ENCODE measurements around the gene CEP85L.

DNA sequence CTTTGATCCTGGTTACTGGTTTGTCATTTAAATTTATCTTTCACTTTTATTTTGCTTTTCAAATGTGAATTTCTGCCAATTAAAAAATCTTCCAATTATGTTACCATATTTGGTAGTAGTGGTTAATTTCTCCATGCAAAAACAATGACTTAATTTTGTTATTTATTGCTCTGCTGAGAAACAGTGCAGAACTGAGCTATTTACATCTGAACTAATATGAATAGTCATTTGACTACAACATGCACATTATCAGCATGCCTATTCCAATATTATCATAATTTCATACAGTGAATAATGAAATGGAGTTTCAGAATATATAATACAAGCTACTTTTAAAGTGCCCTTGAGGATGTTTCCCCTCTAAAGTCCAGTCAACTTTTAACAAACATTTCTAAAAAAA lies 102.8 kb downstream of the CEP85L start:
- no peak for TF ChIP-seq PAX5 (IDR thresholded peaks at IDR 0.05; ENCODE audit: insufficient read depth, low read length, severe bottlenecking)
- TF ChIP-seq POLR2A (IDR thresholded peaks at IDR 0.05; ENCODE audit: low read depth, low read length): no peak
- TF ChIP-seq POLR2AphosphoS5 (IDR thresholded peaks at IDR 0.05; ENCODE audit: low read depth, low read length): no peak
- TF ChIP-seq SPI1 (IDR thresholded peaks at IDR 0.05; ENCODE audit: low read depth, low read length): no peak
- TF ChIP-seq POU2F2 (IDR thresholded peaks at IDR 0.05; ENCODE audit: low read depth, low read length): no peak
